HEK293 (cell line): ENCODE data around the gene CDK6.

Experiments
- CTCF ChIA-PET: fragments of 350-600 bp; formaldehyde crosslinking; extraction: SDS; loops from one replicate; lab custom pipeline; 2021; ENCODE audit warnings: antibody characterized with exemption; lab: Yijun Ruan, JAX
- POLR2A ChIA-PET: fragments of 300-600 bp; formaldehyde crosslinking; extraction: SDS; loops from one replicate; lab custom pipeline; 2020; ENCODE audit warnings: antibody characterized with exemption, inconsistent platforms; lab: Yijun Ruan, JAX
- H3K27ac ChIP-seq: fragments of 200-500 bp; sonication (Bioruptor generic); 2 replicates; pipeline ENCODE4 v1.5.1; 2014; ENCODE audit warnings: low read depth, low read length, control low read depth, inconsistent platforms; ENCODE audit errors: extremely low read depth
- H3K36me3 ChIP-seq, 2 experiments: fragments of 200-500 bp in 1 of 2; sonication (Bioruptor generic) in 1 of 2; 1 replicate in 1 of 2; 2 replicates in 1 of 2; pipeline ENCODE4 v1.5.1; 2014 to 2017; ENCODE audit warnings: inconsistent platforms in 2 of 2, low read length in 2 of 2; ENCODE audit not compliant: control insufficient read depth in 2 of 2, insufficient read depth in 1 of 2
- H3K4me1 ChIP-seq: fragments of 200-500 bp; sonication (Bioruptor generic); 2 replicates; pipeline ENCODE4 v1.5.1; 2014; ENCODE audit warnings: mild to moderate bottlenecking, low read length, inconsistent platforms; ENCODE audit not compliant: control insufficient read depth, insufficient read depth
- H3K4me3 ChIP-seq: 2 replicates; pipeline ENCODE4 v1.5.1; 2011; ENCODE audit warnings: low read depth, mild to moderate bottlenecking, control low read depth, low read length, moderate library complexity
- H3K9me3 ChIP-seq: fragments of 200-500 bp; sonication (Bioruptor generic); 2 replicates; pipeline ENCODE4 v1.5.1; 2014; ENCODE audit warnings: low read depth, low read length, inconsistent platforms; ENCODE audit not compliant: control insufficient read depth, insufficient read depth
- BCL11A ChIP-seq: fragments of 450-650 bp; formaldehyde crosslinking; IDR thresholded peaks from 2 replicates; pipeline ENCODE4 v1.5.1; 2016; ENCODE audit warnings: low read depth, missing biosample characterization, missing genetic modification characterization
- GFI1B ChIP-seq: fragments of 450-650 bp; formaldehyde crosslinking; IDR thresholded peaks from 2 replicates; pipeline ENCODE4 v1.5.1; 2016; ENCODE audit warnings: missing biosample characterization, missing genetic modification characterization
- GLI4 ChIP-seq: fragments of 450-650 bp; formaldehyde crosslinking; IDR thresholded peaks from 2 replicates; pipeline ENCODE4 v1.5.1; 2016; ENCODE audit warnings: missing biosample characterization, missing genetic modification characterization
- GLIS1 ChIP-seq: fragments of 450-650 bp; formaldehyde crosslinking; IDR thresholded peaks from 2 replicates; pipeline ENCODE4 v1.5.1; 2016; ENCODE audit warnings: missing biosample characterization, missing genetic modification characterization
- HOXA7 ChIP-seq: sonication (generic); formaldehyde crosslinking; IDR thresholded peaks from 2 replicates; pipeline ENCODE4 v1.8.1; 2022; ENCODE audit warnings: missing genetic modification reagents, borderline replicate concordance
- OSR2 ChIP-seq: fragments of 450-650 bp; formaldehyde crosslinking; IDR thresholded peaks from 2 replicates; pipeline ENCODE4 v1.5.1; 2016; ENCODE audit warnings: missing biosample characterization, missing genetic modification characterization
- SP7 ChIP-seq: fragments of 450-650 bp; formaldehyde crosslinking; IDR thresholded peaks from 2 replicates; pipeline ENCODE4 v1.5.1; 2016; ENCODE audit warnings: missing biosample characterization, missing genetic modification characterization
- YY2 ChIP-seq: fragments of 450-650 bp; formaldehyde crosslinking; IDR thresholded peaks from 2 replicates; pipeline ENCODE4 v1.5.1; 2016; ENCODE audit warnings: missing biosample characterization, missing genetic modification characterization
- ZBTB10 ChIP-seq: fragments of 450-650 bp; formaldehyde crosslinking; IDR thresholded peaks from 2 replicates; pipeline ENCODE4 v1.5.1; 2016; ENCODE audit warnings: missing biosample characterization, missing genetic modification characterization
- ZBTB17 ChIP-seq: fragments of 450-650 bp; formaldehyde crosslinking; IDR thresholded peaks from 2 replicates; pipeline ENCODE4 v1.5.1; 2016; ENCODE audit warnings: missing biosample characterization, missing genetic modification characterization
- ZBTB21 ChIP-seq: fragments of 450-650 bp; formaldehyde crosslinking; IDR thresholded peaks from 2 replicates; pipeline ENCODE4 v1.5.1; 2017; ENCODE audit warnings: missing biosample characterization, missing genetic modification characterization
- ZFP37 ChIP-seq: fragments of 450-650 bp; formaldehyde crosslinking; IDR thresholded peaks from 2 replicates; pipeline ENCODE4 v1.5.1; 2016; ENCODE audit warnings: missing biosample characterization, missing genetic modification characterization
- ZNF23 ChIP-seq: fragments of 450-650 bp; formaldehyde crosslinking; IDR thresholded peaks from 2 replicates; pipeline ENCODE4 v1.5.1; 2016; ENCODE audit warnings: missing biosample characterization, missing genetic modification characterization, borderline replicate concordance
- ZNF266 ChIP-seq: fragments of 450-650 bp; formaldehyde crosslinking; IDR thresholded peaks from 2 replicates; pipeline ENCODE4 v1.5.1; 2016; ENCODE audit warnings: missing biosample characterization, missing genetic modification characterization, low read depth
- ZNF366 ChIP-seq: fragments of 450-650 bp; formaldehyde crosslinking; conservative IDR thresholded peaks from 2 replicates; pipeline ENCODE4 v1.5.1; 2016; ENCODE audit warnings: missing biosample characterization, missing genetic modification characterization
- ZNF404 ChIP-seq: fragments of 450-650 bp; formaldehyde crosslinking; IDR thresholded peaks from 2 replicates; pipeline ENCODE4 v1.5.1; 2017; ENCODE audit warnings: missing biosample characterization, missing genetic modification characterization
- ZNF501 ChIP-seq: fragments of 450-650 bp; formaldehyde crosslinking; IDR thresholded peaks from 2 replicates; pipeline ENCODE4 v1.5.1; 2016; ENCODE audit warnings: missing biosample characterization, missing genetic modification characterization
- ZNF610 ChIP-seq: fragments of 450-650 bp; formaldehyde crosslinking; IDR thresholded peaks from 2 replicates; pipeline ENCODE4 v1.5.1; 2016; ENCODE audit warnings: missing biosample characterization, missing genetic modification characterization, borderline replicate concordance
- ZNF629 ChIP-seq: fragments of 450-650 bp; formaldehyde crosslinking; IDR thresholded peaks from 2 replicates; pipeline ENCODE4 v1.5.1; 2017; ENCODE audit warnings: missing biosample characterization, missing genetic modification characterization
- ZSCAN4 ChIP-seq: fragments of 450-650 bp; formaldehyde crosslinking; IDR thresholded peaks from 2 replicates; pipeline ENCODE4 v1.5.1; 2017; ENCODE audit warnings: missing biosample characterization, missing genetic modification characterization
- TF ChIP-seq, protein P1 (sequence below): fragments of 450-650 bp; formaldehyde crosslinking; IDR thresholded peaks from 2 replicates; pipeline ENCODE4 v1.5.1; 2017; ENCODE audit warnings: missing biosample characterization, missing genetic modification characterization
- TF ChIP-seq, protein P2 (sequence below): fragments of 450-650 bp; formaldehyde crosslinking; IDR thresholded peaks from 2 replicates; pipeline ENCODE4 v1.5.1; 2016; ENCODE audit warnings: missing biosample characterization, missing genetic modification characterization, low read depth
- TF ChIP-seq, protein P3 (sequence below): fragments of 450-650 bp; formaldehyde crosslinking; IDR thresholded peaks from 2 replicates; pipeline ENCODE4 v1.5.1; 2016; ENCODE audit warnings: missing biosample characterization, missing genetic modification characterization
- TF ChIP-seq, protein P4 (sequence below): fragments of 450-650 bp; formaldehyde crosslinking; IDR thresholded peaks from 2 replicates; pipeline ENCODE4 v1.5.1; 2016; ENCODE audit warnings: missing biosample characterization, missing genetic modification characterization
- TF ChIP-seq, protein P5 (sequence below): fragments of 450-650 bp; formaldehyde crosslinking; optimal IDR thresholded peaks from 2 replicates; pipeline ENCODE3; 2016; ENCODE audit warnings: missing biosample characterization, mild to moderate bottlenecking, missing genetic modification characterization

CDK6 gene

GRCh38 chr7:92614660-92615174 is 221.7 kb downstream of the CDK6 start:
- H3K36me3 ChIP-seq: peaks cover 0 to 25% of the 10 kb centered on the region in 2 experiments; a peak in 1 of 3 replicates
- POLR2A ChIA-PET: no interaction called here
- TF ChIP-seq, protein P1, sequence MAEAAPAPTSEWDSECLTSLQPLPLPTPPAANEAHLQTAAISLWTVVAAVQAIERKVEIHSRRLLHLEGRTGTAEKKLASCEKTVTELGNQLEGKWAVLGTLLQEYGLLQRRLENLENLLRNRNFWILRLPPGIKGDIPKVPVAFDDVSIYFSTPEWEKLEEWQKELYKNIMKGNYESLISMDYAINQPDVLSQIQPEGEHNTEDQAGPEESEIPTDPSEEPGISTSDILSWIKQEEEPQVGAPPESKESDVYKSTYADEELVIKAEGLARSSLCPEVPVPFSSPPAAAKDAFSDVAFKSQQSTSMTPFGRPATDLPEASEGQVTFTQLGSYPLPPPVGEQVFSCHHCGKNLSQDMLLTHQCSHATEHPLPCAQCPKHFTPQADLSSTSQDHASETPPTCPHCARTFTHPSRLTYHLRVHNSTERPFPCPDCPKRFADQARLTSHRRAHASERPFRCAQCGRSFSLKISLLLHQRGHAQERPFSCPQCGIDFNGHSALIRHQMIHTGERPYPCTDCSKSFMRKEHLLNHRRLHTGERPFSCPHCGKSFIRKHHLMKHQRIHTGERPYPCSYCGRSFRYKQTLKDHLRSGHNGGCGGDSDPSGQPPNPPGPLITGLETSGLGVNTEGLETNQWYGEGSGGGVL: peak; percentile 40; the same call in 1 of the 2 replicates
- TF ChIP-seq ZNF501 (tag by site-specific recombination) (no peak), BCL11A (tag by site-specific recombination) (no peak), ZNF266 (tag by site-specific recombination) (no peak), GLI4 (0 out of 2 replicates have a peak, but pooled peaks have one; percentile 44), YY2 (tag by site-specific recombination) (no peak), ZNF610 (tag by site-specific recombination) (no peak), ZBTB10 (tag by site-specific recombination) (no peak), ZSCAN4 (tag by site-specific recombination) (peak; percentile 96), ZFP37 (tag by site-specific recombination) (peak; percentile 65; the same call in 1 of the 2 replicates), ZBTB21 (tag by site-specific recombination) (peak; percentile 85), GFI1B (peak; percentile 42; the same call in 1 of the 2 replicates), ZNF404 (tag by site-specific recombination) (no peak), HOXA7 (no peak), ZBTB17 (tag by site-specific recombination) (0 out of 2 replicates have a peak, but pooled peaks have one; percentile 38), SP7 (tag by site-specific recombination) (peak; percentile 43; the same call in 1 of the 2 replicates), OSR2 (no peak), ZNF23 (tag by site-specific recombination) (no peak), ZNF629 (tag by site-specific recombination) (peak; percentile 62), GLIS1 (peak; percentile 13; the same call in 1 of the 2 replicates), ZNF366 (tag by site-specific recombination) (0 out of 2 replicates have a peak, but pooled peaks have one; percentile 11)
- TF ChIP-seq, protein P2, sequence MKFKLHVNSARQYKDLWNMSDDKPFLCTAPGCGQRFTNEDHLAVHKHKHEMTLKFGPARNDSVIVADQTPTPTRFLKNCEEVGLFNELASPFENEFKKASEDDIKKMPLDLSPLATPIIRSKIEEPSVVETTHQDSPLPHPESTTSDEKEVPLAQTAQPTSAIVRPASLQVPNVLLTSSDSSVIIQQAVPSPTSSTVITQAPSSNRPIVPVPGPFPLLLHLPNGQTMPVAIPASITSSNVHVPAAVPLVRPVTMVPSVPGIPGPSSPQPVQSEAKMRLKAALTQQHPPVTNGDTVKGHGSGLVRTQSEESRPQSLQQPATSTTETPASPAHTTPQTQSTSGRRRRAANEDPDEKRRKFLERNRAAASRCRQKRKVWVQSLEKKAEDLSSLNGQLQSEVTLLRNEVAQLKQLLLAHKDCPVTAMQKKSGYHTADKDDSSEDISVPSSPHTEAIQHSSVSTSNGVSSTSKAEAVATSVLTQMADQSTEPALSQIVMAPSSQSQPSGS (tag by site-specific recombination): peak; percentile 68
- TF ChIP-seq, protein P3, sequence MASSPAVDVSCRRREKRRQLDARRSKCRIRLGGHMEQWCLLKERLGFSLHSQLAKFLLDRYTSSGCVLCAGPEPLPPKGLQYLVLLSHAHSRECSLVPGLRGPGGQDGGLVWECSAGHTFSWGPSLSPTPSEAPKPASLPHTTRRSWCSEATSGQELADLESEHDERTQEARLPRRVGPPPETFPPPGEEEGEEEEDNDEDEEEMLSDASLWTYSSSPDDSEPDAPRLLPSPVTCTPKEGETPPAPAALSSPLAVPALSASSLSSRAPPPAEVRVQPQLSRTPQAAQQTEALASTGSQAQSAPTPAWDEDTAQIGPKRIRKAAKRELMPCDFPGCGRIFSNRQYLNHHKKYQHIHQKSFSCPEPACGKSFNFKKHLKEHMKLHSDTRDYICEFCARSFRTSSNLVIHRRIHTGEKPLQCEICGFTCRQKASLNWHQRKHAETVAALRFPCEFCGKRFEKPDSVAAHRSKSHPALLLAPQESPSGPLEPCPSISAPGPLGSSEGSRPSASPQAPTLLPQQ (tag by site-specific recombination): peak; percentile 60; the same call in 1 of the 2 replicates
- TF ChIP-seq, protein P4, sequence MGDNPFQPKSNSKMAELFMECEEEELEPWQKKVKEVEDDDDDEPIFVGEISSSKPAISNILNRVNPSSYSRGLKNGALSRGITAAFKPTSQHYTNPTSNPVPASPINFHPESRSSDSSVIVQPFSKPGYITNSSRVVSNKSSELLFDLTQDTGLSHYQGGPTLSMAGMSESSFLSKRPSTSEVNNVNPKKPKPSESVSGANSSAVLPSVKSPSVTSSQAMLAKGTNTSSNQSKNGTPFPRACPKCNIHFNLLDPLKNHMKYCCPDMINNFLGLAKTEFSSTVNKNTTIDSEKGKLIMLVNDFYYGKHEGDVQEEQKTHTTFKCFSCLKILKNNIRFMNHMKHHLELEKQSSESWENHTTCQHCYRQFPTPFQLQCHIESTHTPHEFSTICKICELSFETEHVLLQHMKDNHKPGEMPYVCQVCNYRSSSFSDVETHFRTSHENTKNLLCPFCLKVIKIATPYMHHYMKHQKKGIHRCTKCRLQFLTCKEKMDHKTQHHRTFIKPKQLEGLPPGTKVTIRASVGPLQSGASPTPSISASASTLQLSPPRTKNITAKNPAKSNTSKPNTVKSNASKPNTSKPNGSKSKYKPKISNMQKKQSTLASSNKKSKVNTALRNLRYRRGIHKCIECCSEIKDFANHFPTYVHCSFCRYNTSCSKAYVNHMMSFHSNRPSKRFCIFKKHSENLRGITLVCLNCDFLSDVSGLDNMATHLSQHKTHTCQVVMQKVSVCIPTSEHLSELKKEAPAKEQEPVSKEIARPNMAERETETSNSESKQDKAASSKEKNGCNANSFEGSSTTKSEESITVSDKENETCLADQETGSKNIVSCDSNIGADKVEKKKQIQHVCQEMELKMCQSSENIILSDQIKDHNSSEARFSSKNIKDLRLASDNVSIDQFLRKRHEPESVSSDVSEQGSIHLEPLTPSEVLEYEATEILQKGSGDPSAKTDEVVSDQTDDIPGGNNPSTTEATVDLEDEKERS (tag by site-specific recombination): no peak
- TF ChIP-seq, protein P5, sequence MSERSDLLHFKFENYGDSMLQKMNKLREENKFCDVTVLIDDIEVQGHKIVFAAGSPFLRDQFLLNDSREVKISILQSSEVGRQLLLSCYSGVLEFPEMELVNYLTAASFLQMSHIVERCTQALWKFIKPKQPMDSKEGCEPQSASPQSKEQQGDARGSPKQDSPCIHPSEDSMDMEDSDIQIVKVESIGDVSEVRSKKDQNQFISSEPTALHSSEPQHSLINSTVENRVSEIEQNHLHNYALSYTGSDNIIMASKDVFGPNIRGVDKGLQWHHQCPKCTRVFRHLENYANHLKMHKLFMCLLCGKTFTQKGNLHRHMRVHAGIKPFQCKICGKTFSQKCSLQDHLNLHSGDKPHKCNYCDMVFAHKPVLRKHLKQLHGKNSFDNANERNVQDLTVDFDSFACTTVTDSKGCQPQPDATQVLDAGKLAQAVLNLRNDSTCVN: no peak
- TF ChIP-seq, all 188 proteins: peak for 13
- no peak overlapping the region for H3K27ac ChIP-seq
- H3K4me3 ChIP-seq: no peak overlapping the region
- no peaks in the 10 kb centered on the region for H3K4me1 ChIP-seq
- no peaks in the 10 kb centered on the region for H3K9me3 ChIP-seq
- CTCF ChIA-PET: interaction anchor here (0.7 kb wide), 1 partner anchor 99 kb away, joined by 3 read pairs; no protein-coding TSS in a partner anchor
